Adrenal gland (tissue), 5 donors: Measurements from ENCODE around the gene HSP90AA1.

Source experiments
- POLR2A ChIP-seq, 2 donors: fragments of 450-650 bp; IDR thresholded peaks; one replicate each; pipeline ENCODE4 v1.6.1; 2017; ENCODE audit warnings: antibody characterized with exemption in 2 of 2, mild to moderate bottlenecking in 2 of 2, moderate library complexity in 1 of 2
- TF ChIP-seq, protein P1 (sequence below), 6 experiments: fragments of 450-650 bp in 4 of 6; fragments of 200-600 bp in 2 of 6; sonication (generic) in 1 of 6; IDR thresholded peaks; 1 replicate in 5 of 6; 2 replicates in 1 of 6; pipeline versions ENCODE4 v1.5.1 to v1.8.0; 2016 to 2021; ENCODE audit warnings: antibody characterized with exemption in 6 of 6, mild to moderate bottlenecking in 2 of 6, moderate library complexity in 1 of 6
- donor health status: DM: no; HTN: no; CAD: no.

- TF ChIP-seq POLR2A (IDR thresholded peaks at IDR 0.05), result no peak
- TF ChIP-seq, protein P1, sequence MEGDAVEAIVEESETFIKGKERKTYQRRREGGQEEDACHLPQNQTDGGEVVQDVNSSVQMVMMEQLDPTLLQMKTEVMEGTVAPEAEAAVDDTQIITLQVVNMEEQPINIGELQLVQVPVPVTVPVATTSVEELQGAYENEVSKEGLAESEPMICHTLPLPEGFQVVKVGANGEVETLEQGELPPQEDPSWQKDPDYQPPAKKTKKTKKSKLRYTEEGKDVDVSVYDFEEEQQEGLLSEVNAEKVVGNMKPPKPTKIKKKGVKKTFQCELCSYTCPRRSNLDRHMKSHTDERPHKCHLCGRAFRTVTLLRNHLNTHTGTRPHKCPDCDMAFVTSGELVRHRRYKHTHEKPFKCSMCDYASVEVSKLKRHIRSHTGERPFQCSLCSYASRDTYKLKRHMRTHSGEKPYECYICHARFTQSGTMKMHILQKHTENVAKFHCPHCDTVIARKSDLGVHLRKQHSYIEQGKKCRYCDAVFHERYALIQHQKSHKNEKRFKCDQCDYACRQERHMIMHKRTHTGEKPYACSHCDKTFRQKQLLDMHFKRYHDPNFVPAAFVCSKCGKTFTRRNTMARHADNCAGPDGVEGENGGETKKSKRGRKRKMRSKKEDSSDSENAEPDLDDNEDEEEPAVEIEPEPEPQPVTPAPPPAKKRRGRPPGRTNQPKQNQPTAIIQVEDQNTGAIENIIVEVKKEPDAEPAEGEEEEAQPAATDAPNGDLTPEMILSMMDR (IDR thresholded peaks at IDR 0.05), result no peak
These were observed 10.7 kb upstream of the HSP90AA1 start for GRCh38 chr14:102097441-102098135.
